GM20431 (cell line): Measurements from ENCODE around the gene MYPOP.

ENCODE experiments used
- in situ Hi-C: fragments of 300-500 bp; cut with MseI, MboI; formaldehyde crosslinking; loops from one replicate; pipeline ENCODE4 v1.15.0; 2020; ENCODE audit warnings: low sequenced_read_pairs; ENCODE audit not compliant: unreplicated experiment

Gene MYPOP

DNA sequence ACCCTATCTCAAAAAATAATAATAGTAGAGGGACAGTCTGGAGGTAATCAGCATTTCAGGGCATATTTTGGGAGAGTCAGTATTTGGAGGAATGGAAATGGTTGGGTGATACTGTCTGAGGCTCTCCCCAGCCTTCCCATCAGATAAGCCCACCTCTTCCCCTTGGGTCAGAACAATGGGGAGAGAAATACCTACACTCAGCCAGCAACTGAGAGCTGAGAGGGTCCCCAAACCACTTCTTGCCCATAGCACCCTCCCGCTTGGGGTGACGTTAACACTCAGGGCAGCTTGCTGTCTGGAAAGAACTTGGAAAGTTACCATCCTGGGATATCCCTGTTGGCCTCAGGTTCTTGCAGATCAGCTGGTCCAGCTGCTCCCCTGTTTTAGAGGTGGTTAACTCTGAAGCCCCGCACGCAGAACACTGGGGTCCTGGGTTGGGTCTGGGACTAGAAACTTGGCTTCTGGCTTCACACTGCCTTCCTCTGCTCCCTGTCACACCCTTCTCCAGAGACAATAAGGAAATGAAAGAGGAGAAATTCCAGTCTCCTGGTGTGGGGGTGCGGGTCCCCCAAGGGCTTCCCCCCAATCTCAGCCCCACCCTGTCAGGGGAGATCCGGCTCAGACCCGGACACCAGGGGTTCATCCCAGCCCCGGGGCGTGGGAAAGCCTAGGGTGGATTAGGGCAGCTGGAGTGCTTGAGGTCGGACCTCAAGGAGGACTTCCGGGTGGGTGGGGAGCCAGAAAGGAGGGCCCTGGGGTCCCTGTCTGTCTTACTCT lies 35.8 kb downstream of the MYPOP start:
- in situ Hi-C loops: no loop called here

- in situ Hi-C loops: no loop called here
Measured at GRCh38 chr19:45865269-45865948, 37.0 kb downstream of the MYPOP start.

DNA sequence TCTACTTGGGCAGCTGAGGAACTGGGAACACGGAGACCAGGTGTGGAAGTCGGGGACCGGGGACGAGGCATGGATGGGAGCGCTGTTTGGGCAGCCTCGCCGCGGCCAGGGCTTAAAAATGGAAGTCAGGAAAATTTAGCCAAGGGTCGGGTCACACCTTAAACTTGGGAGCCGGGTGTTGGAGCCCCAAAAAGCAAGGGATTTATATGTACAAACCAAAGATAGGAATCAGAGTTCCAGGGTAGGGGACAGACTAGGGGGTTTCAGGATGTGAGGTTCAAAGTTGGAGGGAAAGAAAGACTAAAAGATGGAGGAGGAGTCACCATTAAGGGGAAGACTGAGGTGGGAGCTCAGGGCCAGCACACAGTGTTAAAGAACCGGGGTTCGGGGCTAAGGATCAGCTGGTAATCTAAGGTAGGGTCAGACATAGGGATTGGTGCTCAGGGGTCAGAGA lies 37.8 kb downstream of the MYPOP start:
- in situ Hi-C loops: no loop called here

- in situ Hi-C loops: no loop called here
Measured at GRCh38 chr19:45863840-45864628, 38.4 kb downstream of the MYPOP start, which contains the start of gene FOXA3. TSS of gene FOXA3 (plus strand) at chr19:45864326. CDS start at chr19:45864457, 131 bp downstream.

DNA sequence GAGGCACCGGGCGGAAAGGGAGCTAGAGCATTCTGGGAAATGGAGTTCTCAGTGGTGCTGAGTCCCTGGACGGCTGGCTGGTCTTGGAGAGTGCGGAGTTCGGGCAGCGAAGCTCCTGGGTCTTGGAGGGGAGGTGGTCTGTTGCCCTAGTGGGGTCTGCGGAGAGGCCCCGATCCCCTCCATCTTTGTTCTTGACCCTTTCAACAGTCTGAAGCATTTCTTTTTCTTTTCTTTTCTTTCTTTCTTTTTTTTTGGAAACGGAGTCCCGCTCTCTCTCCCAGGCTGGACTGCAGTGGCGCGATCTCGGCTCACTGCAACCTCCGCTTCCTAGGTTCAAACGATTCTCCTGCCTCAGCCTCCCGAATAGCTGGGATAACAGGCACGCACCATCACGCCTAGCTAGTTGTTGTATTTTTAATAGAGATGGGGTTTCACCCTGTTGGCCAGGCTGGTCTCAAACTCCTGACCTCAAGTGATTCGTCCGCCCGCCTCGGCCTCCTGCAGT lies 39.0 kb downstream of the MYPOP start:
- in situ Hi-C loops: no loop called here

DNA sequence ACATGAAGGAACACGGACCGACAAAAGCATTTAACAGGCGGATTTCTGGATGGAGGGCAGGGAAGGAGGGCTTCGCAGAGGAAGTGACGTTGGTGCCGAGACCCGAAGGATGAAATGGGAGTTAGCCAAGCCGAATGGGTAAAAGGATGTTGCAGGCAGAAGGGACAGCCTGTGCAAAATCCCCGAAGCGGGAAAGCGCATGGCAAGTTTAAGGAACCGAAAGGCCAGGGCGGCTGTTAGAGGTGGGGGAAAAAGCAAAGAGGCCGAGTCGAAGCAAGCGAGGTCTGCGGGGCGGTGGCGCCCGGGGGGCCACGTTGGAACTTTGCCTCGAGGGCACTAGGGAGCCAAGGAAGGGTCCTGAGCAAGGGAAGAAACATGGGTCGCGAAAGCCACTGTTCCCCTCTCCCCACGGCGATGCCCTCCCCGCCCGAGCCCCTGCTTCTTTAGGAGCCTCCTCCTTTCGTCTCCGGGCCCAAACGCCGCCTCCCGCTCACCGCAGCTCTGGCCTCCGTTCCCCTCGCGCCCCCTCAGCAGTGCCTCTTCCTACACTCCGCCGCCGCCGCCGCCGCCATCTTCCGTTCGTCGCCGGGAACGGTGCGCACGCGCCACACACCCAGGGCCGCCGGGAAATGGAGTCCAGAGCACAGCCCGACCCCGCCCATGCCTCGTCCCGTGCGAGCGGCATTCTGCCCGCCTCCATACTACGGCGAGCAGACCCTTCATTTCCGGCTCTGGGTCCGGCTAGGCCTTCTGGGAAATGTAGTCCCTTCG lies 39.7 kb downstream of the MYPOP start, which contains the start of gene SYMPK:
TSS of gene SYMPK (minus strand) at position 584 of the 771 bp plus-strand sequence. CDS start 8,652 bp downstream, outside the sequence.
- in situ Hi-C loops: no loop called here

GRCh38 chr19:45862271-45862563 lies 40.2 kb downstream of the MYPOP start:
- in situ Hi-C loops: no loop called here

- in situ Hi-C loops: no loop called here
Measured at GRCh38 chr19:45860359-45861259, 41.8 kb downstream of the MYPOP start.

DNA sequence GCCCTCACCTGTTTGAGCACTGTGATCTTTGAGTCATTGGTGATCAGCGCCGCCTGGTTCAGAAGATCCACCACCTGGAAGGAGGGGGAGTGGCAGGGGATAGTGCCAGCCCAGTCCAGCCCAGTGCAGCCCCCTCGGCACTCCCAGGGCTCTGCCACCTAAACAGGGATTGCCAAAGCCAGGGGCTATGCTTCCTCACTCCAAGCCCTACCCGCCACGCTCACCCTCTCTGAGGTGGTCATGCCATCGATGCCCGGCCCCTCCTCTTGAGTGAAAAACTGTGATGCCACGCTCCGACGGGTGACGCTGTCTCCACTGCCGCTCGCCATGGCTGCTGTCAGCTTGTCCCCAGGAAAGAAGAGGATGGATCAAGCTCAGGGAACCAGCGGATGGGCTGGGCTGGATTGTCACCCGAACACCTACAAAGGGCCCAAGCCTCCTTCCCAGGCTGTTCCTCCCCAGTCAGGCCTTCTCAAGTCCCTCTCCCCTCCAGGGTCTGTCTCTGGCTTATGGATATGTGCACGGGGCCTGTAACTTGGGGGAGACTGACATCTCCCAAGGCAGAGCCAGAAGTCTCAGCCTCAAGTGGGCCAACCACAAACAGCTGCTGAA lies 48.1 kb downstream of the MYPOP start:
- in situ Hi-C loops: no loop called here

- in situ Hi-C loops: no loop called here
Measured at GRCh38 chr19:45852983-45853382, 49.4 kb downstream of the MYPOP start.

- in situ Hi-C loops: no loop called here
Measured at GRCh38 chr19:45852145-45852750, 50.2 kb downstream of the MYPOP start.

DNA sequence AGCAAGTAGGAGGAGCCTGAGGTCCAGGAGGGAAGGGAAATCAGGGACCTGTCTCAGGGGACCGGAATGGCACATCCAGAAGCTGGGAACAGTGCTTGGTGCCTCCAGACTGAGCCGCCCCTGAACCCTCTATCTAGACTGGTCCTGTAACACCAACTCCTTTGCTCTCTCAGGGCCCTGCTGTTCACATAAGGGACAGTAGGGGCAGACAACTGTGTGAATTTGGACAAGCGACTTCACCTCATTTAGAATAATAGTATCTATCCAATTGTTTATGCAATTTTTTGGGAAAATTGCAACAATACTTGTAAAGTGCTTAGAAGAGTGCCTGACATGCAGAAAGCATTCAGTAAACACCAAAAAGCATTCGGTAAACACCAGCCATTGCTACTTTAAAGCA lies 53.5 kb downstream of the MYPOP start:
- in situ Hi-C loops: no loop called here

DNA sequence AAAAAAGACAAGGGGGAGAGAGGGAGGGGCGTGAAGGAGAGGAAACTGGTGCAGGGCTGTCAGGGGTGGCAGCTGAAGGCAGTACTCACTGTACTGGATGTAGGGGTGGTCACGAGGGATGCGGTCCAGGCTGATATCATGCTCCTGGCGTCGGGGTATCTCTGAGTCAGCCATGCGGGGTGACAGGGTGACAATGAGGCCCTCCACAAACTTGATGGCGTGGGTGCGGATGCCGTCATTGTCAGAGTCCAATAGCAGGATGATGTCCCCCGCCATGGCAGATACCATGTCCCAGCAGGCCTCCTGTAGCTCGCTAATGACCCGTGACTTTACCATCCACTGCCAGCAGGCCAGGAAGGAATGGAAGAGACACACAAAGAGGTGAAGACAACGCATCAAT lies 54.8 kb downstream of the MYPOP start:
- in situ Hi-C loops: no loop called here

DNA sequence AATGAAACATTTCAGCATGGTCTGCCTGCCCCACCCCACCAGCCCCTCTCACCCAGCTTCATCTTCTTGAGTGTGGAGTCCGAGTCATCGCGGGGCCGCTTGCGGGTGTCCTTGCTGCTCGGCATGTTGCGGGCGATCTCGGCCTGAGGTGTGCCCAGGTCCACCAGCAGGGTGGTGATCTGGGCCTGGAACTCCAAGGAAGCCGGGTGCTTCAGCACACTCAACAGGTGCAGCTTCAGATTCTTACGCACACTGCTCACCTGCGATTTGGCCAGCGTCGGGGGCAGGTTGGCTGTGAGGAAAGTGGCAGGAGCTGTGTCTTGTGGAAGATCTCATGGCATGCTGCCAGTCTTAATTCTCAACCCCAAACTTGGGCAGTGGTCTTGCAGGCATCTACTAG lies 60.2 kb downstream of the MYPOP start:
- in situ Hi-C loops: no loop called here
